Adrenal gland (tissue), 12 donors: ENCODE measurements around the gene MAN1A1. TPM values are rescaled to one million over a fixed set of nuclear protein-coding genes. Genes with fewer than 3 reads are reported as not detected.

Experiments used
- DNase-seq, 7 donors: peaks; one replicate each; pipeline ENCODE4 v3.0.0-alpha.2; 2019 to 2020
- H3K27ac ChIP-seq, 5 donors: fragments of 200-600 bp; sonication (generic) in 4 of 5; 1 replicate in 3 of 5; 2 replicates in 2 of 5; pipeline versions ENCODE4 v1.5.1 to v1.8.0; 2016 to 2020; ENCODE audit warnings: mild to moderate bottlenecking in 1 of 5
- H3K27me3 ChIP-seq: fragments of 200-600 bp; 2 replicates; pipeline ENCODE4 v1.8.0; 2021
- H3K36me3 ChIP-seq, 2 donors: fragments of 200-600 bp; replicated peaks in 1 of 2; 1 replicate in 1 of 2; 2 replicates in 1 of 2; pipeline versions ENCODE4 v1.5.1 to v1.8.0; 2018 to 2022
- H3K4me1 ChIP-seq, 2 donors: fragments of 200-600 bp; replicated peaks in 1 of 2; 1 replicate in 1 of 2; 2 replicates in 1 of 2; pipeline versions ENCODE4 v1.5.1 to v1.8.0; 2018 to 2021
- H3K4me3 ChIP-seq, 4 donors: fragments of 200-600 bp; sonication (generic) in 3 of 4; one replicate each; pipeline ENCODE4 v1.5.1; 2016 to 2018
- H3K9me3 ChIP-seq, 3 donors: fragments of 200-600 bp; sonication (generic) in 1 of 3; replicated peaks in 1 of 3; 1 replicate in 2 of 3; 2 replicates in 1 of 3; pipeline versions ENCODE4 v1.5.1 to v1.8.0; 2016 to 2021
- CTCF ChIP-seq, 6 experiments: fragments of 450-650 bp in 4 of 6; fragments of 200-600 bp in 2 of 6; sonication (generic) in 1 of 6; IDR thresholded peaks; 1 replicate in 5 of 6; 2 replicates in 1 of 6; pipeline versions ENCODE4 v1.5.1 to v1.8.0; 2016 to 2021; ENCODE audit warnings: antibody characterized with exemption in 6 of 6, mild to moderate bottlenecking in 2 of 6, moderate library complexity in 1 of 6
- POLR2A ChIP-seq, 2 donors: fragments of 450-650 bp; IDR thresholded peaks; one replicate each; pipeline ENCODE4 v1.6.1; 2017; ENCODE audit warnings: antibody characterized with exemption in 2 of 2, mild to moderate bottlenecking in 2 of 2, moderate library complexity in 1 of 2
- WGBS, 4 donors: extraction: QIAGEN DNeasy Blood & Tissue Kit in 2 of 4; methylation state at CpG; one replicate each; pipeline versions ENCODE4 v1.1.5 to v1.1.7; 2013 to 2017; 5-methylcytosine and 5-hydroxymethylcytosine counted together
- intact Hi-C, 2 donors: fragments of 100-400 bp; cut with DNase I; formaldehyde crosslinking; loops; one replicate each; pipeline versions ENCODE4 v1.14.1 to v1.15.0; 2022 to 2023
- polyA plus RNA-seq, 3 donors: library from polyadenylated mRNA; stranded (reverse); fragments of 200-250 nt in 2 of 3; fragments of 350-450 nt in 1 of 3; fragmentation: Illumina TruSeq in 1 of 3; extraction: RNeasy Lipid Tissue Mini Kit (QIAGEN cat#74804) in 1 of 3; gene quantifications; one replicate each; pipeline ENCODE4 v1.2.3, GENCODE V29; 2013 to 2014
- total RNA-seq, 9 donors: library from RNA; depleted of rRNA in 4 of 9; stranded (reverse); fragments of >200 nt in 4 of 9; fragments of 120-200 nt in 1 of 9; fragmentation: NEBNext Ultra II Directional in 1 of 9; extraction: Animal tissue kit (Norgen Biotek cat#: 25700) in 1 of 9; gene quantifications; one replicate each; pipeline versions ENCODE4 v1.1.0 to v1.2.4, GENCODE V29; 2013 to 2023
- donor health status: healthy with polysubstance abuse.
- donor health status: Bipolar disorder and iron deficiency.
- donor health status: DM: yes; HTN: yes; CAD: no.
- donor health status: DM: no; HTN: no; CAD: no.
- donor health status: DM: no; HTN: no; CAD: no.
- donor health status: DM: yes; HTN: yes; CAD: no.

Gene MAN1A1
- total and polyA plus RNA-seq, 12 donors: 11.1 to 178 (median 108) TPM

DNA sequence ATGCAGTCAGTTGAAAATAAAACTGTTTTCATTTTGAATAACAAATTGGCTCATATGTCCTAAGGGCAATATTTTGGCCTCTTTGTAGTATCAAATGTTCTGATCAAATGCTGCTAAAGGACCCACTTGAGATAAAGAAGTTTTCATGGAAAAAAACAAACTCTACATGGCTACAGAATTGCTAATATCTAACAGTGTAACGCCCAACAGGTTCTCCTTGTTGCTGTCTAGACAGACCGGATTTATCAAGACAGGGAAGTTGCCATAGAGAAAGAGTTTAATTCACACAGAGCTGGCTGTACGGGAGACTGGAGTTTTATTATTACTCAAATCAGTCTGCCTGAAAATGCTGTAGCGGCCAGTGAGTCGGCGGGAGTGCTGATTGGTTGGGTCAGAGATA, 19.4 kb upstream of the MAN1A1 start:
- intact Hi-C loops: no loop called here
- no peak overlapping the region for H3K4me3 ChIP-seq
- DNase-seq: no peak
- no peaks in the 10 kb centered on the region for H3K9me3 ChIP-seq
- TF ChIP-seq POLR2A (IDR thresholded peaks at IDR 0.05): no peak
- TF ChIP-seq CTCF (IDR thresholded peaks at IDR 0.05): no peak
- H3K27me3 ChIP-seq: no peaks in the 10 kb centered on the region
- H3K36me3 ChIP-seq: no peaks in the 10 kb centered on the region
- no peak overlapping the region for H3K27ac ChIP-seq
- no peaks in the 10 kb centered on the region for H3K4me1 ChIP-seq
- WGBS, 4 donors: 92 to 96% (median 95%) methylated on average over 6 of the region's 6 CpGs

GRCh38 chr6:119361209-119361608, 11.6 kb upstream of the MAN1A1 start:
- DNase-seq: no peak
- intact Hi-C loops: no loop called here
- WGBS, 4 donors: 91 to 96% (median 95%) methylated on average over 4 of the region's 4 CpGs
- no peak overlapping the region for H3K4me3 ChIP-seq
- H3K27me3 ChIP-seq: no peaks in the 10 kb centered on the region
- no peaks in the 10 kb centered on the region for H3K36me3 ChIP-seq
- TF ChIP-seq CTCF (IDR thresholded peaks at IDR 0.05): no peak
- no peak for TF ChIP-seq POLR2A (IDR thresholded peaks at IDR 0.05)
- no peaks in the 10 kb centered on the region for H3K9me3 ChIP-seq
- H3K27ac ChIP-seq: no peak overlapping the region
- H3K4me1 ChIP-seq: peaks cover 4 to 7% of the 10 kb centered on the region in 2 donors

DNA sequence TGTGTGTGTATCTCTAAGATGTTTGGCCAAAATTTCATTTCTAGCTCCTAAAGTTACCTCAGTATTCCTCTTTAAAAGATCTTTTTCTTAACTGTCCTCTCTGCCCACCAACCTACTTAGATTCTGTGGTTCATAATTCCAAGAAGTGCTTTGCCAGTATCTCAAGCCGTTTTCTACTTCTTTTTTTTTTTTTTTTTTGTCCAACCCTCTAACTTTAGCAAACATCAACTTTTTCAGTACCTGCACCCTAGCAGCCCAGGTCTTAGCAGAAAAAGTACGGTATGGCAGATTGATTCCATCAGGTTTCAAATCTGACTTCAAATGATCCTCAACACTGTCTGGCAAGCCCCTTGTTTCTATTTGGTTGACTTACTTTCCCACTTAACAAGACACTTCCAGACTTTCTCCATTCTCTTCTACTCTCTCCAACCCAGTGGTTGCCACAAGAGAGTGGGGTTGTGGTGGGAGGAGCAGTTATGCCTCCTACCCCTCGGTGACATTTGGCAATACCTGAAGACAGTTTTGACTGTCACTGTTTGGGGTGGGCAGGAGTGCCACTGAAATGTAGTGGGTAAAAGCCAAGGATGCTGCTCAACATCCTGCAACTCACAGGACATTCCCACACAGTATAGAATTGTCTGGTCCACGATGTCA, 10.8 kb upstream of the MAN1A1 start:
- no peak for TF ChIP-seq CTCF (IDR thresholded peaks at IDR 0.05)
- no peak for TF ChIP-seq POLR2A (IDR thresholded peaks at IDR 0.05)
- Histone ChIP-seq H3K27ac (no peak overlapping the region), H3K27me3 (no peaks in the 10 kb centered on the region), H3K9me3 (no peaks in the 10 kb centered on the region), H3K36me3 (no peaks in the 10 kb centered on the region), H3K4me3 (no peak overlapping the region), H3K4me1 (peaks cover 7 to 8% of the 10 kb centered on the region in 2 donors)
- DNase-seq: no peak
- 78 to 87% (median 80%) methylated on average over 4 of the region's 4 CpGs for WGBS, 4 donors
- intact Hi-C loops: no loop called here

DNA sequence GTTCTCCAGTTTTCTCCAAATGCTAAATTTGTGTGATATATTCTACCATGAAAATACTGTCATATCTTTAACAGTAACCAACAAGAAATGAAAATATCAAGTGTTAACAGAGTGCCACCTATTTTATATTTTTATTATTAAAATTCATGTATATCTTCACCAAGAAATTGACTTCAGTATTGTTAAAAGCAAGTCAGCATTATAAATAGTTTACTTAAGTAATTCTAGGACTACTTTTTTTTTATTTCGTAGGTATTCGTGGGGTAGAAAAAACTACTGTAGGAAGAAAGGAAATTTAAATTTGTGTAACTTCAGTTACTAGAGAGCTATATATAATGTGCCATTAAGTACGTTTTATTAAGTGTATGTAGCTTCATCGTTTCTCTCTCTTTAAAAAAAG, 6.3 kb upstream of the MAN1A1 start:
- no peak for TF ChIP-seq POLR2A (IDR thresholded peaks at IDR 0.05)
- TF ChIP-seq CTCF (IDR thresholded peaks at IDR 0.05): no peak
- no peak overlapping the region for H3K4me3 ChIP-seq
- no peaks in the 10 kb centered on the region for H3K36me3 ChIP-seq
- no peaks in the 10 kb centered on the region for H3K27me3 ChIP-seq
- WGBS, 4 donors: 84 to 91% (median 90%) methylated on average over 4 of the region's 4 CpGs
- intact Hi-C loops: no loop called here
- no peaks in the 10 kb centered on the region for H3K9me3 ChIP-seq
- no peak for DNase-seq
- peaks cover 16 to 50% of the 10 kb centered on the region in 2 donors for H3K4me1 ChIP-seq
- H3K27ac ChIP-seq: peak overlapping the region in 2 of 5 donors; percentile 46 to 61
